ENCODE data around the gene GPANK1. TPM values are rescaled to one million over a fixed set of nuclear protein-coding genes. Genes with fewer than 3 reads are reported as not detected.

GPANK1 gene
- total and polyA plus RNA-seq, 2 of the 13 experiments (the other 11 are each of a cell fraction or from before 2014, with no cell fraction given), result 15.4 to 22.8 TPM

GRCh38 chr6:31702819-31703716 lies 38.3 kb upstream of the GPANK1 start, which contains the start of gene ABHD16A (continued):
- no peak for TF ChIP-seq ZBTB4 (CRISPR knock-in tag; IDR thresholded peaks at IDR 0.05; ENCODE audit: borderline replicate concordance)
- no peak for TF ChIP-seq ZNF576 (CRISPR knock-in tag; IDR thresholded peaks at IDR 0.05)
- TF ChIP-seq ONECUT2 (CRISPR knock-in tag; IDR thresholded peaks at IDR 0.05), result 0 out of 2 replicates have a peak, but pooled peaks have one; percentile 13
- no peak for TF ChIP-seq PCBP2 (optimal IDR thresholded peaks at IDR 0.05; ENCODE audit: low read depth, low read length, poor library complexity, severe bottlenecking)
- peak; percentile 68 for TF ChIP-seq NCOA2 (CRISPR knock-in tag; IDR thresholded peaks at IDR 0.05)
- no peak for TF ChIP-seq ZNF160 (CRISPR knock-in tag; IDR thresholded peaks at IDR 0.05)
- no peak for TF ChIP-seq ZBTB1 (CRISPR knock-in tag; IDR thresholded peaks at IDR 0.05; ENCODE audit: borderline replicate concordance)
- no peak for TF ChIP-seq NFE2 (CRISPR knock-in tag; IDR thresholded peaks at IDR 0.05)
- no peak for TF ChIP-seq PTBP1 (IDR thresholded peaks at IDR 0.05; ENCODE audit: low read depth, low read length, poor library complexity, severe bottlenecking)
- TF ChIP-seq ZNF318 (CRISPR knock-in tag; IDR thresholded peaks at IDR 0.05), result no peak
- no peak for TF ChIP-seq ARHGAP35 (CRISPR knock-in tag; IDR thresholded peaks at IDR 0.05; ENCODE audit: borderline replicate concordance)
- TF ChIP-seq IKZF4 (CRISPR knock-in tag; IDR thresholded peaks at IDR 0.05; ENCODE audit: borderline replicate concordance, low read depth, not compliant biosample characterization), result no peak
- peak; percentile 87; the same call in 1 of the 2 replicates for TF ChIP-seq REPIN1 (CRISPR knock-in tag; IDR thresholded peaks at IDR 0.05; ENCODE audit: borderline replicate concordance, low read depth)
- TF ChIP-seq SOX6 (IDR thresholded peaks at IDR 0.05), result no peak
- TF ChIP-seq SOX6 (CRISPR knock-in tag; IDR thresholded peaks at IDR 0.05), result peak; percentile 47
- no peak for TF ChIP-seq MZF1 (CRISPR knock-in tag; IDR thresholded peaks at IDR 0.05; ENCODE audit: borderline replicate concordance)
- TF ChIP-seq NFE2L1 (CRISPR knock-in tag; IDR thresholded peaks at IDR 0.05; ENCODE audit: borderline replicate concordance), result no peak

All from HepG2 (cell line).